Chondrocyte (in vitro differentiated cells): ENCODE results near the gene EPC2. TPM values are rescaled to one million over a fixed set of nuclear protein-coding genes. Genes with fewer than 3 reads are reported as not detected.
A peak's percentile ranks its signal among the peaks of the same experiment; 100 is the strongest.

Experiments
- DNase-seq: peaks from one replicate; pipeline ENCODE4 v3.0.0; 2021; ENCODE audit warnings: mixed read lengths, low spot score
- H3K27ac Mint-ChIP-seq: one replicate; pipeline ENCODE4 v1.8.0; 2021; ENCODE audit warnings: mild to moderate bottlenecking, moderate library complexity, mixed read lengths; ENCODE audit not compliant: unreplicated experiment
- H3K27me3 Mint-ChIP-seq: 2 replicates; pipeline ENCODE4 v1.8.0; 2021; ENCODE audit warnings: low read depth, mixed read lengths
- H3K36me3 Mint-ChIP-seq: 2 replicates; pipeline ENCODE4 v1.8.0; 2021; ENCODE audit warnings: low read depth, mixed read lengths
- H3K4me1 Mint-ChIP-seq: 2 replicates; pipeline ENCODE4 v1.8.0; 2021; ENCODE audit warnings: low read depth, mild to moderate bottlenecking, mixed read lengths
- H3K4me3 Mint-ChIP-seq: one replicate; pipeline ENCODE4 v1.8.0; 2021; ENCODE audit warnings: mild to moderate bottlenecking, moderate library complexity, mixed read lengths; ENCODE audit not compliant: unreplicated experiment
- H3K9me3 Mint-ChIP-seq: 2 replicates; pipeline ENCODE4 v1.8.0; 2021; ENCODE audit warnings: low read depth, mixed read lengths
- total RNA-seq: library from RNA; stranded (reverse); gene quantifications from 3 replicates; pipeline ENCODE4 v1.2.1, GENCODE V29; 2021
- TF ChIP-seq, protein P1 (sequence below): fragments of 200-600 bp; sonication (generic); IDR thresholded peaks from 2 replicates; pipeline ENCODE4 v1.5.0; 2021; ENCODE audit warnings: antibody characterized with exemption, mild to moderate bottlenecking, moderate library complexity

EPC2 gene
- total RNA-seq, 1 donor from 2014 or later = 23.8 TPM

DNA sequence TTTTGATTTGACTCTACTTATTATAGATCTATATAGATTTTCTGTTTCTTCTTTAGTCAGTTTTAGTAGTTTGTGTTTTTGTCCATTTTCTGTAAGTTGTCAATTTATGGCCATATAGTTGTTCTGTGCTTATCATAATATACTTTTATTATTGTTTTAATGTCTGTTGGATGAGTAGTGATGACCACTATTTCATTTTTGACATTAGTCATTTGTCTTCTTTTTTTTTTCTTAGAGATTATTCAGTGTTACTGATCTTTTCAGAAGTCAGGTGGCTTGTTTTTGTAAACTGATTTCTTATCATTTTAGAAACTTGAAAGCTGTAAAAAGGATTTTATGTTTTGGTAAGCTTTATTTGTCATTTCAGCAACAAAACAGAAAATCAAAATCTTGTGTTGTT, 57.3 kb downstream of the EPC2 start:
- Mint-ChIP-seq H3K36me3 (peaks cover 30% of the 10 kb centered on the region), H3K4me3 (no peak overlapping the region), H3K27me3 (no peaks in the 10 kb centered on the region), H3K4me1 (peaks cover 10% of the 10 kb centered on the region), H3K9me3 (peaks cover 27% of the 10 kb centered on the region), H3K27ac (no peak overlapping the region)
- no peak for DNase-seq
- TF ChIP-seq, protein P1, sequence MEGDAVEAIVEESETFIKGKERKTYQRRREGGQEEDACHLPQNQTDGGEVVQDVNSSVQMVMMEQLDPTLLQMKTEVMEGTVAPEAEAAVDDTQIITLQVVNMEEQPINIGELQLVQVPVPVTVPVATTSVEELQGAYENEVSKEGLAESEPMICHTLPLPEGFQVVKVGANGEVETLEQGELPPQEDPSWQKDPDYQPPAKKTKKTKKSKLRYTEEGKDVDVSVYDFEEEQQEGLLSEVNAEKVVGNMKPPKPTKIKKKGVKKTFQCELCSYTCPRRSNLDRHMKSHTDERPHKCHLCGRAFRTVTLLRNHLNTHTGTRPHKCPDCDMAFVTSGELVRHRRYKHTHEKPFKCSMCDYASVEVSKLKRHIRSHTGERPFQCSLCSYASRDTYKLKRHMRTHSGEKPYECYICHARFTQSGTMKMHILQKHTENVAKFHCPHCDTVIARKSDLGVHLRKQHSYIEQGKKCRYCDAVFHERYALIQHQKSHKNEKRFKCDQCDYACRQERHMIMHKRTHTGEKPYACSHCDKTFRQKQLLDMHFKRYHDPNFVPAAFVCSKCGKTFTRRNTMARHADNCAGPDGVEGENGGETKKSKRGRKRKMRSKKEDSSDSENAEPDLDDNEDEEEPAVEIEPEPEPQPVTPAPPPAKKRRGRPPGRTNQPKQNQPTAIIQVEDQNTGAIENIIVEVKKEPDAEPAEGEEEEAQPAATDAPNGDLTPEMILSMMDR = no peak

DNA sequence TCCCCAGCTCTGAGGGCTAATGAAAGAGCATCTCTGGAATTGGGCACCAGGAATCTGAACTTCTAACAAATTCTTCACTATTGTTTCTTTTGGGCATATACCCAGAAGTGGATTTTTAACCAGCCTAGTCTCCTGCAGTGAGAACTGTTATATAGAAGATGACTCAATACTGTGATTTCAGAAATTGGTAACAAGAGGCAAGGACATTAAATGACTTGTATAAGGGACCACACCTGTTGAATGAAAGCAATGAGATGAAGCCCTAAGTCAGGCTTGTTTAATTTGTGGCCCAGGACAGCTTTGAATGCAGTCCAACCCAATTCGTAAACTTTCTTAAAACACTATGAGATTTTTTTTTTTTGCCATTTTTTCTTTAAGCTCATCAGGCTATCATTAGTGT, 57.9 kb downstream of the EPC2 start:
- no peak overlapping the region for H3K4me3 Mint-ChIP-seq
- H3K36me3 Mint-ChIP-seq = peaks cover 31% of the 10 kb centered on the region
- H3K4me1 Mint-ChIP-seq = peaks cover 10% of the 10 kb centered on the region
- no peak overlapping the region for H3K27ac Mint-ChIP-seq
- TF ChIP-seq, protein P1 = no peak
- peaks cover 27% of the 10 kb centered on the region for H3K9me3 Mint-ChIP-seq
- DNase-seq = no peak
- no peaks in the 10 kb centered on the region for H3K27me3 Mint-ChIP-seq

DNA sequence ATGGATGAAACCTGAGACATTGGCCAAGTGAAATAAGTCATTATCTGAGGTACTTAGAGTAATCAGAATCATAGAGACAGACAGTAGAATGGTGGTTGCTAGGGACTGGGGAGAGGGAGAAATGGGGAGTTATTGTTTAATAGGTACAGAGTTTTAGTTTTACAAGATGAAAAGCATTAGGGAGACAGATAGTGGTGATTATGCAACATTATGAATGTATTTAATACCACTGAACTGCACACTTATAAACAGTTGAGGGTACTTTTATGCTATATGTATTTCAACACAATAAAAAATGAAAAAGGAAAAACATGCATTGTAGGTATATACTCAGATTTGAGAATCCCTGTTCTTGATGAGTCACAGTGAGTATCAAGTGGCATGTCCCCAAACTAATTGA, 59.7 kb downstream of the EPC2 start:
- peak overlapping the region; percentile 41 for H3K27ac Mint-ChIP-seq

DNA sequence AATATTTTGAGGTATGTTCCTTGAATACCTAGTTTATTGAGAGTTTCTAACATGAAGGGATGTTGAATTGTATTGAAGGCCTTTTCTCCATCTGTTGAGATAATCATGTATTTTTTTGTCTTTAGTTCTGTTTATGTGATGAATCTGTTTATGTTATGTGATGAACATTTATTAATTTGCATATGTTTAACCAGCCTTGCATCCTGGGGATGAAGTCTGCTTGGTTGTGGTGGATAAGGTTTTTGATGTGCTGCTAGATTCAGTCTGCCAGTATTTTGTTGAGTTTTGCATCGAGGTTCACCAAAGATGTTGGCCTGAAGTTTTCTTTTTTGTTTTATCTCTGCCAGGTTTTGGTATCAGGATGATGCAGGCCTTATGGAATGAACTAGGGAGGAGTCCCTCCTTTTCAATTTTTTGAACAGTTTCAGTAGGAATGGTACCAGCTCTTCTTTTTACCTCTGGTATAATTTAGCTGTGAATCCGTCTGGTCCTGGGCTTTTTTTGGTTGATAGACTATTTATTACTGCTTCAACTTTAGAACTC, 71.9 kb downstream of the EPC2 start:
- Mint-ChIP-seq H3K4me3 (no peak overlapping the region), H3K36me3 (peaks cover 2% of the 10 kb centered on the region), H3K4me1 (peaks cover 38% of the 10 kb centered on the region), H3K27ac (no peak overlapping the region), H3K27me3 (no peaks in the 10 kb centered on the region), H3K9me3 (peaks cover 13% of the 10 kb centered on the region)
- TF ChIP-seq, protein P1 = no peak
- no peak for DNase-seq

More for the DNA sequence above, 59.7 kb downstream of the EPC2 start:
- Mint-ChIP-seq H3K36me3 (peaks cover 30% of the 10 kb centered on the region), H3K9me3 (peaks cover 25% of the 10 kb centered on the region), H3K27me3 (no peaks in the 10 kb centered on the region), H3K4me3 (no peak overlapping the region), H3K4me1 (peaks cover 10% of the 10 kb centered on the region)
- TF ChIP-seq, protein P1 = no peak
- no peak for DNase-seq

DNA sequence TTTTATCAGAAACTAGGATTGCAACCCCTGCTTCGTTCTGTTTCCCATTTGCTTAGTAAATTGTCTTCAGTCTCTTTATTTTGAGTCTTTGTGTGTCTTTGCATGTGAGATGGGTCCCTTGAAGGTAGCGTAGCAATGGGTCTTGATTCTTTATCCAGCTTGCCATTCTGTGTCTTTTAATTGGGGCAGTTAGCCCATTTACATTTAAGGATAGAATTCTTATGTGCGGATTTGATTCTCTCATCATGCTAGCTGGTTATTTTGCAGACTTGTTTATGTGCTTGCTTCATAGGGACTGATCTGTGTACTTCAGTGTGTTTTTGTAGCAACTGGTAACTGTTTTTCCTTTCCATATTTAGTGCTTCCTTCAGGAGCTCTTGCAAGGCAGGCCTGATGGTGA, 73.5 kb downstream of the EPC2 start:
- Mint-ChIP-seq H3K27ac (peak overlapping the region; percentile 54), H3K27me3 (no peaks in the 10 kb centered on the region), H3K9me3 (peaks cover 13% of the 10 kb centered on the region), H3K4me3 (no peak overlapping the region), H3K36me3 (peaks cover 2% of the 10 kb centered on the region), H3K4me1 (peaks cover 45% of the 10 kb centered on the region)
- TF ChIP-seq, protein P1 = no peak
- no peak for DNase-seq
